NK-92 (cell line): ENCODE measurements around the gene EHD4.

ENCODE experiments used
- DNase-seq: peaks from one replicate; lab custom pipeline; 2025; ENCODE audit not compliant: unreplicated experiment; lab: John Stamatoyannopoulos, UW

EHD4 gene

DNA sequence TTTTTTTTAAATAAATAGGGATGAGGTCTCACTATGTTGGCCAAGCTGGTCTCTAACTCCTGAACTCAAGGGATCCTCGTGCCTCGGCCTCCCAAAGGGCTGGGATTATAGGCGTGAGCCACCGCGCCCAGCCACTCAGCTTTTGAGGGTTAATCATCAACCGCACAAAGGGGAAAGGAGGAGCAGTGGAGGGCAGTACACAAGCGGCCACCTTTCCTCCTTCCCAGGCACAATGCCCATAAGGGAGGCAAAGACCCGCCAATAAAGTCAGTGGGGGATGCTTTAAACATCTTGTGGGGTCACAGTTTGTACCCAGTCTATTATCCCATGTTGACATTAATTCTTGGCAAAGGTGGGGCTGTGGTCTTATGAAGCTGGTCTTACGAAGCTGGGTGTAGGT lies 32.4 kb downstream of the EHD4 start:
- DNase-seq: no peak

GRCh38 chr15:41937568-41937923 lies 34.8 kb downstream of the EHD4 start:
- DNase-seq: no peak

DNA sequence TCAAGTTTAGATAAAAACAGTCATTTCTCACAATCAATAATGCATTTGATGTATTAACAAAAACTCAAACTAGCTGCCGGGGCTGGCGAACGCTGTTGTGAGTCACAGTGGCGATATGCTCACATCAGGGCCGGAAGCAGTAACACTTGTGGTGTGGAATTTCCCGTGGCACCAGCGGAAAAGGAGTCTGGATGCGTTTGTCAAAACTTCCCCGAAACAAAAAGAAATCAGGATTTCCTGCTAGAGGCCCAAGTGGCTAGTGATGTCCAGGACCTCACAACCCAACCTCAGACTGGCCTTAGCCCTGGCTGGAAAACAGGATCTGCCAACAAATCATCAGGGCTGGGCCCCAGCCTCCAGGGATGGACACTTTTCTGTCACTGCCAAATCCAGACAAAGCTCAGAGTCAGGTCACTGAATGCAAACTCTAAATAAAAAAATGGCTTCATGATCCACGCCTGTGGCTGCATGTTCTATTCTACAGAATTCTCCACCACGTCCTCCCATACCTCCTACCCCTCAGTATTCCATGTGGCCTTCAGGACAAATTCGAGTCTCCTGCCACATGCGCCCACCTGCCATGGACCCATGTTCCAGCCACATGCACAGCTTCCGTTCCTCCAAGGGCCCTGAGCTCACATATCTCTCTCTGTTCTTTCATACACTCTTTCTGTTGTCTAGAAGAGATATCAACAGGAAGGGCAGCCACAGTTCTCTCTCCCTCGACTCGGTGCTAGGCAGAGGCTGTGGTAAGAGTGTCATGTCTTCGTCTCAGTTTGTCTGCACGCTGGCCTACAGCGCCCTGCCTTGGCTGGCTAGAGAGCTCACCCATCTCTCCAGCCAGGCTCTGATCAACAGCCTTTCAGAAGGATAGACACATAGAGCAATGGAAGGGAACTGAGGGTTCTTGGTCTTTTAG lies 35.4 kb downstream of the EHD4 start:
- DNase-seq: no peak

GRCh38 chr15:41936155-41936554 lies 36.2 kb downstream of the EHD4 start:
- no peak for DNase-seq

- no peak for DNase-seq
Measured at GRCh38 chr15:41935566-41936020, 36.8 kb downstream of the EHD4 start.

GRCh38 chr15:41934843-41935242 lies 37.5 kb downstream of the EHD4 start:
- no peak for DNase-seq

- no peak for DNase-seq
Measured at GRCh38 chr15:41933771-41934170, 38.6 kb downstream of the EHD4 start.

- no peak for DNase-seq
Measured at GRCh38 chr15:41933326-41933725, 39.0 kb downstream of the EHD4 start.

GRCh38 chr15:41932511-41933289 lies 39.7 kb downstream of the EHD4 start:
- no peak for DNase-seq

- DNase-seq: no peak
Measured at GRCh38 chr15:41932101-41932500, 40.3 kb downstream of the EHD4 start.

GRCh38 chr15:41930867-41931222 lies 41.5 kb downstream of the EHD4 start:
- no peak for DNase-seq

- no peak for DNase-seq
Measured at GRCh38 chr15:41930221-41930866, 42.0 kb downstream of the EHD4 start.

- DNase-seq: no peak
Measured at GRCh38 chr15:41928637-41929620, 43.4 kb downstream of the EHD4 start.

- DNase-seq: no peak
Measured at GRCh38 chr15:41928100-41928499, 44.3 kb downstream of the EHD4 start.

GRCh38 chr15:41927536-41927935 lies 44.8 kb downstream of the EHD4 start:
- no peak for DNase-seq

GRCh38 chr15:41926185-41927056 lies 45.9 kb downstream of the EHD4 start:
- DNase-seq: no peak

- no peak for DNase-seq
Measured at GRCh38 chr15:41925086-41925608, 47.2 kb downstream of the EHD4 start.

GRCh38 chr15:41923401-41923997 lies 48.9 kb downstream of the EHD4 start:
- DNase-seq: no peak

DNA sequence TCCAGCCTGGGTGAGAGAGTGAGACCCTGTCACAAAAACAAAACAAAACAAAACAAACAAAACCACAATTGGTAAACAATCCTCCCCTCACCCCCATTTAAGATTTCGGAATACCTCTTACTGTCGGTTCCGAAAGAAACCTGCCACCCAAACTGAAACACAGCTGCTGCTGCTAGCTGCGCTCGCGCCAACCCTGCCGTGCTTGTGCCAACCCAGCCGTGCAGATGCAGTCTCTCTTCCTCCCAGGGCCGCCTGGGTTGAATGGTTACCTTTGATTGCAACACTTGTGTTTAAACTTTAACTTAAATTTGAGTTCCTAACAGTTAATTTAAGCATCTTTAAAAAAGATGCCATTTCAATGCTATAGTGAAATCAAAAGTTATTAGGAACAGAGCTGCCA lies 50.0 kb downstream of the EHD4 start:
- DNase-seq: no peak
